Measurements from ENCODE around the gene CAMK4.

- no peak for TF ChIP-seq CTCF (conservative IDR thresholded peaks at IDR 0.05 in 1 of 2, IDR thresholded peaks at IDR 0.05 in 1 of 2; ENCODE audit: low read depth in 1 of 2, low read length in 2 of 2)
- no peak for TF ChIP-seq EZH2 (IDR thresholded peaks at IDR 0.05; ENCODE audit: low read length, missing control alignments)
Observed at GRCh38 chr5:111254613-111255012, 30.4 kb downstream of the CAMK4 start.

Data from fibroblast of lung (primary cell).